OCI-LY1 (cell line): ENCODE results near the gene C2orf74.

Source experiments
- CTCF ChIP-seq: fragments of 200-600 bp; sonication (generic), shearing (Covaris generic); IDR thresholded peaks from 2 replicates; pipeline ENCODE4 v1.5.1; 2017; ENCODE audit warnings: mild to moderate bottlenecking, antibody characterized with exemption, low read length, moderate library complexity, mixed read lengths
- EZH2 ChIP-seq: fragments of 200-600 bp; sonication (generic), shearing (Covaris generic); IDR thresholded peaks from 2 replicates; pipeline ENCODE4 v1.8.0; 2017; ENCODE audit warnings: borderline replicate concordance, mixed run types, mild to moderate bottlenecking, antibody characterized with exemption, low read length, moderate library complexity, mixed read lengths

- TF ChIP-seq CTCF, result no peak
- no peak for TF ChIP-seq EZH2
Measured at GRCh38 chr2:61175036-61175435, 13.0 kb downstream of the C2orf74 start.
